Left lung (tissue), 10 donors: ENCODE data around the gene CFAP251. TPM values are rescaled to one million over a fixed set of nuclear protein-coding genes. Genes with fewer than 3 reads are reported as not detected.
"Not testable (repeated sequence)": the region's sequence is repeated elsewhere in the genome, so short reads cannot be mapped to it uniquely, and the experiment has no call there.

Experiments
- ATAC-seq: fragments of 200-7000 bp; cut with Tn5 transposase; one replicate; pipeline ENCODE4 v1.9.1; 2020; ENCODE audit warnings: moderate library complexity
- DNase-seq, 4 donors: peaks; one replicate each; pipeline ENCODE4 v3.0.0-alpha.2; 2013 to 2020
- H3K27ac ChIP-seq, 2 donors: fragments of 200-600 bp; sonication (generic) in 1 of 2; one replicate each; pipeline versions ENCODE4 v1.5.0 to v1.8.0; 2020 to 2021
- H3K27me3 ChIP-seq, 2 donors: fragments of 200-600 bp; sonication (generic) in 1 of 2; one replicate each; pipeline versions ENCODE4 v1.5.0 to v1.8.0; 2020 to 2021
- H3K36me3 ChIP-seq, 2 donors: fragments of 200-600 bp; sonication (generic) in 1 of 2; one replicate each; pipeline versions ENCODE4 v1.5.0 to v1.8.0; 2020 to 2021
- H3K4me1 ChIP-seq, 2 donors: fragments of 200-600 bp; one replicate each; pipeline ENCODE4 v1.8.0; 2021
- H3K4me3 ChIP-seq, 2 donors: fragments of 200-600 bp; sonication (generic) in 1 of 2; one replicate each; pipeline versions ENCODE4 v1.5.0 to v1.8.0; 2020 to 2021; ENCODE audit warnings: mild to moderate bottlenecking in 1 of 2
- H3K9me3 ChIP-seq, 2 donors: fragments of 200-600 bp; sonication (generic) in 1 of 2; one replicate each; pipeline versions ENCODE4 v1.5.0 to v1.8.0; 2020 to 2021
- intact Hi-C, 2 donors: fragments of 100-400 bp; cut with DNase I; formaldehyde crosslinking; loops; one replicate each; pipeline versions ENCODE4 v1.11.2 to v1.14.2; 2022
- polyA plus RNA-seq, 6 donors: library from polyadenylated mRNA; unstranded; fragments of 120-200 nt; gene quantifications; one replicate each; pipeline ENCODE4 v1.2.1, GENCODE V29; 2013; ENCODE audit not compliant: insufficient read length in 6 of 6
- total RNA-seq, 2 donors: library from RNA; stranded (reverse); fragmentation: NEBNext Ultra II Directional; extraction: Animal tissue kit (Norgen Biotek cat#: 25700); gene quantifications; one replicate each; pipeline ENCODE4 v1.2.1, GENCODE V29; 2021
- TF ChIP-seq, protein P1 (sequence below), 2 donors: fragments of 200-600 bp; sonication (generic) in 1 of 2; IDR thresholded peaks; one replicate each; pipeline versions ENCODE4 v1.5.0 to v1.8.0; 2021; ENCODE audit warnings: antibody characterized with exemption in 2 of 2
- donor health status: DM: no; HTN: yes; CAD: no.
- donor health status: DM: no; HTN: no; CAD: no.

Gene CFAP251
- total and polyA plus RNA-seq, 8 donors, result 3.9 to 13.3 (median 9.4) TPM

DNA sequence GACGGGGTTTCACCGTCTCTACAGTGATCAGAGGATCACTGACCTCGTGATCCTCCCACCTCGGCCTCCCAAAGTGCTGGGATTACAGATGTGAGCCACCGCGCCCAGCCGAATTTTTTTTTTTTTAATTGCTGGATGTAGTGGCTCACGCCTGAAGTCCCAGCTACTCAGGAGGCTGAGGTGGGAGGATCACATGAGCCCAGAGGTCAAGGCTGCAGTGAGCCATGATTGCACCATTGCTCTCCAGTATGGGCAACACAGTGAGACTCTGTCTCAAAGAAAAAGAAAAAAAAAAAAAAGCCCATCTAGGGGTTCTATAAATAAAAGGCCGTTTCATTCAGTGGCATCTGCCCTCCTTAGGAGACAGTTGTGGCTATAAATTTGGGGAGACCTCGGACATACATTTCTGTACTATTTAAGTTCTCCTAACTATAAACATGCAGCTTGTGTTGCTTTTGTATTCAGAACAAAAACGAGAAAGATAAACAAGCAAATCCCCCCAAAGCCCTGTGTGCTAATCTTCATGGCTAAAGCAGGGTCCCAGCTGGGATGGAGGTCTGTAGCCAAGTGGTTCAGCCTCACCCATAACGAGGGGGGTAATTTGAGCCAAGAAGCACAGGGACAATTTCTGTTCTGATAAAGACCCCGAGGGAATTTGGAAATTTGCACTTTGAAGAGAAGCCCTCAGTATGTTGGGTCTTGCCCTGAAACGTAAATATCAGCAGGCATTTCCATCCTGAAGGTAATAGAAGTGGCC is 68.3 kb downstream of the CFAP251 start:
- ATAC-seq (no peak), DNase-seq (no peak)
- TF ChIP-seq, protein P1, sequence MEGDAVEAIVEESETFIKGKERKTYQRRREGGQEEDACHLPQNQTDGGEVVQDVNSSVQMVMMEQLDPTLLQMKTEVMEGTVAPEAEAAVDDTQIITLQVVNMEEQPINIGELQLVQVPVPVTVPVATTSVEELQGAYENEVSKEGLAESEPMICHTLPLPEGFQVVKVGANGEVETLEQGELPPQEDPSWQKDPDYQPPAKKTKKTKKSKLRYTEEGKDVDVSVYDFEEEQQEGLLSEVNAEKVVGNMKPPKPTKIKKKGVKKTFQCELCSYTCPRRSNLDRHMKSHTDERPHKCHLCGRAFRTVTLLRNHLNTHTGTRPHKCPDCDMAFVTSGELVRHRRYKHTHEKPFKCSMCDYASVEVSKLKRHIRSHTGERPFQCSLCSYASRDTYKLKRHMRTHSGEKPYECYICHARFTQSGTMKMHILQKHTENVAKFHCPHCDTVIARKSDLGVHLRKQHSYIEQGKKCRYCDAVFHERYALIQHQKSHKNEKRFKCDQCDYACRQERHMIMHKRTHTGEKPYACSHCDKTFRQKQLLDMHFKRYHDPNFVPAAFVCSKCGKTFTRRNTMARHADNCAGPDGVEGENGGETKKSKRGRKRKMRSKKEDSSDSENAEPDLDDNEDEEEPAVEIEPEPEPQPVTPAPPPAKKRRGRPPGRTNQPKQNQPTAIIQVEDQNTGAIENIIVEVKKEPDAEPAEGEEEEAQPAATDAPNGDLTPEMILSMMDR (IDR thresholded peaks at IDR 0.05), result no peak
- H3K36me3 ChIP-seq, result no peaks in the 10 kb centered on the region
- no peaks in the 10 kb centered on the region for H3K9me3 ChIP-seq
- intact Hi-C loops, result no loop called here
- peaks cover 2 to 4% of the 10 kb centered on the region in 2 donors for H3K4me1 ChIP-seq
- no peak overlapping the region for H3K4me3 ChIP-seq
- no peak overlapping the region for H3K27ac ChIP-seq
- H3K27me3 ChIP-seq, result no peaks in the 10 kb centered on the region

- H3K9me3 ChIP-seq, H3K4me3 ChIP-seq, DNase-seq, intact Hi-C loops, ATAC-seq, H3K27me3 ChIP-seq, H3K27ac ChIP-seq, H3K36me3 ChIP-seq: not testable (repeated sequence)
- H3K4me1 ChIP-seq, result peaks cover 4 to 12% of the 10 kb centered on the region in 2 donors
Measured at GRCh38 chr12:121988519-121988918, 70.1 kb downstream of the CFAP251 start.

GRCh38 chr12:121989276-121990113 is 71.1 kb downstream of the CFAP251 start:
- no peak for ATAC-seq
- peaks cover 4 to 12% of the 10 kb centered on the region in 2 donors for H3K4me1 ChIP-seq
- no peaks in the 10 kb centered on the region for H3K27me3 ChIP-seq
- H3K27ac ChIP-seq, result no peak overlapping the region
- no peak for DNase-seq
- TF ChIP-seq, protein P1 (IDR thresholded peaks at IDR 0.05), result no peak
- H3K36me3 ChIP-seq, result no peaks in the 10 kb centered on the region
- no peaks in the 10 kb centered on the region for H3K9me3 ChIP-seq
- no peak overlapping the region for H3K4me3 ChIP-seq
- intact Hi-C loops, result no loop called here

GRCh38 chr12:121990114-121990647 is 71.8 kb downstream of the CFAP251 start:
- H3K27ac ChIP-seq, result no peak overlapping the region
- DNase-seq, result no peak
- no peaks in the 10 kb centered on the region for H3K27me3 ChIP-seq
- no peak for ATAC-seq
- H3K9me3 ChIP-seq, result no peaks in the 10 kb centered on the region
- H3K4me3 ChIP-seq, result no peak overlapping the region
- no peaks in the 10 kb centered on the region for H3K36me3 ChIP-seq
- intact Hi-C loops, result no loop called here
- peaks cover 4 to 12% of the 10 kb centered on the region in 2 donors for H3K4me1 ChIP-seq
- TF ChIP-seq, protein P1 (IDR thresholded peaks at IDR 0.05), result no peak

DNA sequence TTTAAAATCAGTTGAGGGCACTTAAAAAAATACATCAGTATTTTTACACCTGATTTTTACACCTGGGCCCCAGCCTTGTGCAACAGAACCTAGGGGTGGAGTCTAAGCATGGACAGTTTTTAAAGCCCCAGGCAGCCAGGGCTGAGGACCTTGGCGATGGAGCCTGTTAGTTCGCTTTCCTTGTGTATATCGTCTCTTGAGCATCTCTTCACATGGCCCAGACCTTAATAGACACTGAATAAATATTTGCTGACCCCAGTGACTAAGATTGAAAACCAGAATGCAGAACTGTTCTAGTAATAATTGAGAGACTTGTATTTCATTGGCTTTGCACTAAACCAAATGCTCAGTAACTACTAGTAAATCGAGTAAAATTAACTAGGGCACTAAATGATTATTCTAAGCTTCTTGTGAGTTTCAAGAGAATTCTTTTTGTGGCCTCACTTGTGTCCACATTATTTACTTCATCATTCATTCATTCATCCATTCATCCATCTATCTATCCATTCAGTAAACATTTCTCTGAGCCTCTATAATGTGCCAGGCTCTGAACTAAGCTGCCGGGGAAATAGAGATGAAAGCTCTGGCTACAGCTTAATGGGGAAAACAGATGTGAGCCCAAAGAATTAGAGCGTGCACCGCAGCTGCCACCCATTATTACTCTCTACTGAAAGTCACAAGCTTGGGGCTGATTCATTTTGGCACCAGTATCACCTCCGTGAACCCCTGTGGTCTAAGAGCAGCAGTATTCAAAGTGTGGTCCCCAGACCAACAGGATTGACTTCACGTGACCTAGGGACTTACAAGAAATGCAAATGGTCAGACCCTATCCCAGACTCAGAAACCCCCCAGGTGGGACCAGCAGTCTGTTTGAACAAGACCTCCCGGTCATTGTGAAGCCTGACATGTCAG is 72.6 kb downstream of the CFAP251 start:
- TF ChIP-seq, protein P1 (IDR thresholded peaks at IDR 0.05), result no peak
- intact Hi-C loops, result no loop called here
- no peaks in the 10 kb centered on the region for H3K9me3 ChIP-seq

More for the DNA sequence above, 72.6 kb downstream of the CFAP251 start:
- peak; percentile 77 for ATAC-seq
- Histone ChIP-seq H3K27ac (peak overlapping the region; percentile 68 to 69), H3K4me1 (peaks cover 4 to 12% of the 10 kb centered on the region in 2 donors), H3K36me3 (no peaks in the 10 kb centered on the region), H3K4me3 (no peak overlapping the region), H3K27me3 (no peaks in the 10 kb centered on the region)
- DNase-seq, result peak in 1 of 4 donors; percentile 44
